ENCODE results near the gene VPS13D.

VPS13D gene

GRCh38 chr1:12496154-12496961 is 266.5 kb downstream of the VPS13D start:
- Histone ChIP-seq H3K4me2 (no peak overlapping the region), H3K36me3 (ENCODE audit: insufficient read depth) (no peaks in the 10 kb centered on the region), H4K20me1 (ENCODE audit: insufficient read depth) (no peaks in the 10 kb centered on the region), H3K9ac (no peak overlapping the region), H3K4me1 (ENCODE audit: low read depth, poor library complexity, severe bottlenecking) (no peaks in the 10 kb centered on the region), H3K4me3 (IDR thresholded peaks at IDR 0.05; ENCODE audit: insufficient read depth, low read depth, low read length) (no peak overlapping the region), H3K79me2 (ENCODE audit: insufficient read depth, low read depth) (no peaks in the 10 kb centered on the region), H3K27ac (no peak overlapping the region), H3K27me3 (ENCODE audit: insufficient read depth, low read depth) (no peaks in the 10 kb centered on the region), H2AFZ (ENCODE audit: low read depth) (no peak overlapping the region)
- TF ChIP-seq, protein P1, sequence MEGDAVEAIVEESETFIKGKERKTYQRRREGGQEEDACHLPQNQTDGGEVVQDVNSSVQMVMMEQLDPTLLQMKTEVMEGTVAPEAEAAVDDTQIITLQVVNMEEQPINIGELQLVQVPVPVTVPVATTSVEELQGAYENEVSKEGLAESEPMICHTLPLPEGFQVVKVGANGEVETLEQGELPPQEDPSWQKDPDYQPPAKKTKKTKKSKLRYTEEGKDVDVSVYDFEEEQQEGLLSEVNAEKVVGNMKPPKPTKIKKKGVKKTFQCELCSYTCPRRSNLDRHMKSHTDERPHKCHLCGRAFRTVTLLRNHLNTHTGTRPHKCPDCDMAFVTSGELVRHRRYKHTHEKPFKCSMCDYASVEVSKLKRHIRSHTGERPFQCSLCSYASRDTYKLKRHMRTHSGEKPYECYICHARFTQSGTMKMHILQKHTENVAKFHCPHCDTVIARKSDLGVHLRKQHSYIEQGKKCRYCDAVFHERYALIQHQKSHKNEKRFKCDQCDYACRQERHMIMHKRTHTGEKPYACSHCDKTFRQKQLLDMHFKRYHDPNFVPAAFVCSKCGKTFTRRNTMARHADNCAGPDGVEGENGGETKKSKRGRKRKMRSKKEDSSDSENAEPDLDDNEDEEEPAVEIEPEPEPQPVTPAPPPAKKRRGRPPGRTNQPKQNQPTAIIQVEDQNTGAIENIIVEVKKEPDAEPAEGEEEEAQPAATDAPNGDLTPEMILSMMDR (conservative IDR thresholded peaks at IDR 0.05; ENCODE audit: low read depth, low read length) = no peak

- H3K36me3 ChIP-seq (ENCODE audit: insufficient read depth) = no peaks in the 10 kb centered on the region
- TF ChIP-seq, protein P1 (conservative IDR thresholded peaks at IDR 0.05; ENCODE audit: low read depth, low read length) = no peak
- H4K20me1 ChIP-seq (ENCODE audit: insufficient read depth) = no peaks in the 10 kb centered on the region
- no peak overlapping the region for H3K9ac ChIP-seq
- no peaks in the 10 kb centered on the region for H3K27me3 ChIP-seq (ENCODE audit: insufficient read depth, low read depth)
- no peaks in the 10 kb centered on the region for H3K4me1 ChIP-seq (ENCODE audit: low read depth, poor library complexity, severe bottlenecking)
- H3K79me2 ChIP-seq (ENCODE audit: insufficient read depth, low read depth) = no peaks in the 10 kb centered on the region
- no peak overlapping the region for H3K4me3 ChIP-seq (IDR thresholded peaks at IDR 0.05; ENCODE audit: insufficient read depth, low read depth, low read length)
- no peak overlapping the region for H3K27ac ChIP-seq
- H3K4me2 ChIP-seq = no peak overlapping the region
- H2AFZ ChIP-seq (ENCODE audit: low read depth) = no peak overlapping the region
Observed at GRCh38 chr1:12499539-12500240, 269.9 kb downstream of the VPS13D start.

DNA sequence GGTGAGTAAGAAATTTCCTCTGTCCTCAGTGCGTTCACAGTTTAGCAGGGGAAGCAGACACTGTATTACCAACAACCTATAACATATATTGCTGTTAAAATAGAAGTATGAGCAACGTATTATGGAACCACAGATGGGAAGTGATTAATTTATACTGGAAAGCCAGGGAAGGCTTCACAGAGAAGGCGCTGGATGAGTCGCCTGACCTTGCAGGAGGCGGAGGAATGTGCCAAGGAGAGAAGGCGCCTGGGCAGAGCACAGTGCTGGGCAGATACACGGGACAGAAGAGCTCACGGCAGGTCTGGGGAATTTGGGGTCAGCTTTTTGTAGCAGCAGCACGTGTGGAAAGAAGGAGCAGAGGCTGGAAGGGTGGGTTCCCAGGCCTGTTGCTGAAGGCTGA is 271.8 kb downstream of the VPS13D start:
- TF ChIP-seq, protein P1 (conservative IDR thresholded peaks at IDR 0.05; ENCODE audit: low read depth, low read length) = no peak
- no peaks in the 10 kb centered on the region for H3K36me3 ChIP-seq (ENCODE audit: insufficient read depth)
- H3K27me3 ChIP-seq (ENCODE audit: insufficient read depth, low read depth) = no peaks in the 10 kb centered on the region
- no peaks in the 10 kb centered on the region for H3K4me1 ChIP-seq (ENCODE audit: low read depth, poor library complexity, severe bottlenecking)
- H3K9ac ChIP-seq = no peak overlapping the region
- no peak overlapping the region for H3K4me2 ChIP-seq
- no peak overlapping the region for H3K4me3 ChIP-seq (IDR thresholded peaks at IDR 0.05; ENCODE audit: insufficient read depth, low read depth, low read length)
- no peaks in the 10 kb centered on the region for H3K79me2 ChIP-seq (ENCODE audit: insufficient read depth, low read depth)
- H3K27ac ChIP-seq = no peak overlapping the region
- no peak overlapping the region for H2AFZ ChIP-seq (ENCODE audit: low read depth)
- H4K20me1 ChIP-seq (ENCODE audit: insufficient read depth) = no peaks in the 10 kb centered on the region

- TF ChIP-seq, protein P1 (conservative IDR thresholded peaks at IDR 0.05; ENCODE audit: low read depth, low read length) = no peak
- Histone ChIP-seq H3K79me2 (ENCODE audit: insufficient read depth, low read depth) (no peaks in the 10 kb centered on the region), H3K9ac (no peak overlapping the region), H3K4me2 (no peak overlapping the region), H3K27me3 (ENCODE audit: insufficient read depth, low read depth) (no peaks in the 10 kb centered on the region), H3K4me3 (IDR thresholded peaks at IDR 0.05; ENCODE audit: insufficient read depth, low read depth, low read length) (no peak overlapping the region), H4K20me1 (ENCODE audit: insufficient read depth) (no peaks in the 10 kb centered on the region), H3K27ac (no peak overlapping the region), H3K4me1 (ENCODE audit: low read depth, poor library complexity, severe bottlenecking) (no peaks in the 10 kb centered on the region), H2AFZ (ENCODE audit: low read depth) (no peak overlapping the region), H3K36me3 (ENCODE audit: insufficient read depth) (no peaks in the 10 kb centered on the region)
Observed at GRCh38 chr1:12502336-12503109, 272.7 kb downstream of the VPS13D start.
